Endothelial cell of umbilical vein (primary cell): ENCODE data around the gene RIPK3. TPM values are rescaled to one million over a fixed set of nuclear protein-coding genes. Genes with fewer than 3 reads are reported as not detected.

Source experiments
- BruUV-seq: library from RNA; stranded (reverse); fragments of 400-500 nt; replicated peaks from 2 replicates; lab custom pipeline; 2021; lab: Mats Ljungman, UMichigan
- CTCF ChIA-PET: fragments of 300-600, 350-600 bp; sonication (Branson Sonifier 250); formaldehyde crosslinking; loops from one replicate; lab custom pipeline; 2021; ENCODE audit warnings: antibody characterized with exemption, inconsistent platforms; lab: Charles Lee
- POLR2A ChIA-PET: fragments of 300-600, 350-600 bp; sonication (Branson Sonifier 250); formaldehyde crosslinking; loops from one replicate; lab custom pipeline; 2021; ENCODE audit warnings: antibody characterized with exemption, inconsistent platforms; lab: Charles Lee
- DNase-seq: peaks from one replicate; pipeline ENCODE4 v3.0.0-alpha.2; 2011; ENCODE audit warnings: low read depth, low spot score
- FAIRE-seq: peaks from 2 replicates; lab custom pipeline; 2011; peaks lifted over from hg19 to GRCh38; lab: Jason Lieb, UNC
- H2AFZ ChIP-seq: 2 replicates; pipeline ENCODE4 v1.6.0; 2012; ENCODE audit warnings: low read depth, low read length, control low read depth, inconsistent platforms
- H3K27ac ChIP-seq: 2 replicates; pipeline ENCODE4 v1.5.1; 2011; ENCODE audit warnings: low read depth, mild to moderate bottlenecking, control low read depth, low read length, moderate library complexity; ENCODE audit not compliant: insufficient read depth
- H3K27me3 ChIP-seq, 2 experiments: 2 replicates each; pipeline versions ENCODE4 v1.6.0 to v1.6.1; 2011; ENCODE audit warnings: low read length in 2 of 2, mixed read lengths in 1 of 2; ENCODE audit not compliant: control insufficient read depth in 2 of 2, insufficient read depth in 2 of 2
- H3K36me3 ChIP-seq, 2 experiments: 2 replicates in 1 of 2; 3 replicates in 1 of 2; pipeline ENCODE4 v1.5.1; 2011; ENCODE audit warnings: low read length in 2 of 2, mild to moderate bottlenecking in 1 of 2, moderate library complexity in 1 of 2; ENCODE audit not compliant: control insufficient read depth in 2 of 2, insufficient read depth in 2 of 2; ENCODE audit errors: extremely low read depth in 1 of 2
- H3K4me1 ChIP-seq: 3 replicates; pipeline ENCODE4 v1.5.1; 2011; ENCODE audit warnings: mild to moderate bottlenecking, low read length; ENCODE audit not compliant: control insufficient read depth, insufficient read depth; ENCODE audit errors: extremely low read depth
- H3K4me2 ChIP-seq: 2 replicates; pipeline ENCODE4 v1.6.1; 2011; ENCODE audit warnings: low read length, control low read depth, mixed read lengths; ENCODE audit not compliant: insufficient read depth
- H3K4me3 ChIP-seq, 3 experiments: fragments of 200-600 bp in 1 of 3; sonication (generic), shearing (Covaris generic) in 1 of 3; replicated peaks in 1 of 3; 2 replicates each; pipeline ENCODE4 v1.5.1; 2011 to 2016; ENCODE audit warnings: control low read depth in 3 of 3, low read length in 3 of 3, mild to moderate bottlenecking in 2 of 3, inconsistent platforms in 1 of 3, low read depth in 1 of 3, moderate library complexity in 1 of 3; ENCODE audit not compliant: insufficient read depth in 1 of 3
- H3K79me2 ChIP-seq: 2 replicates; pipeline ENCODE4 v1.6.0; 2012; ENCODE audit warnings: low read length, inconsistent platforms; ENCODE audit not compliant: control insufficient read depth, insufficient read depth
- H3K9ac ChIP-seq: replicated peaks from 2 replicates; pipeline ENCODE3; 2011; ENCODE audit warnings: low read length, control low read depth; ENCODE audit not compliant: insufficient read depth; ENCODE audit errors: extremely low read depth
- H3K9me1 ChIP-seq: replicated peaks from 3 replicates; pipeline ENCODE4 v1.6.0; 2011; ENCODE audit warnings: mild to moderate bottlenecking, low read length; ENCODE audit not compliant: control insufficient read depth, insufficient read depth; ENCODE audit errors: extremely low read depth
- H3K9me3 ChIP-seq: replicated peaks from 2 replicates; pipeline ENCODE4 v1.5.1; 2012; ENCODE audit warnings: low read length, inconsistent platforms; ENCODE audit not compliant: control insufficient read depth, insufficient read depth
- H4K20me1 ChIP-seq: replicated peaks from 2 replicates; pipeline ENCODE3; 2011; ENCODE audit warnings: mild to moderate bottlenecking, low read length; ENCODE audit not compliant: control insufficient read depth, insufficient read depth; ENCODE audit errors: extremely low read depth
- EZH2 ChIP-seq: IDR thresholded peaks from 2 replicates; pipeline ENCODE4 v1.6.1; 2012; ENCODE audit warnings: borderline replicate concordance, low read depth, mild to moderate bottlenecking, moderate library complexity, low read length, inconsistent platforms; ENCODE audit not compliant: severe bottlenecking
- GATA2 ChIP-seq: IDR thresholded peaks from 2 replicates; pipeline ENCODE4 v1.7.0; 2011; ENCODE audit warnings: low read depth, mild to moderate bottlenecking, moderate library complexity, mixed read lengths, low read length; ENCODE audit not compliant: insufficient read length, insufficient read depth
- JUN ChIP-seq: IDR thresholded peaks from 2 replicates; pipeline ENCODE4 v1.6.1; 2011; ENCODE audit warnings: borderline replicate concordance, low read depth; ENCODE audit not compliant: insufficient read length, insufficient read depth
- MYC ChIP-seq: IDR thresholded peaks from one replicate; pipeline ENCODE4 v1.6.1; 2011; ENCODE audit warnings: mild to moderate bottlenecking, low read depth, low read length
- POLR2AphosphoS5 ChIP-seq: IDR thresholded peaks from 2 replicates; pipeline ENCODE4 v1.6.1; 2012; ENCODE audit warnings: low read depth, mild to moderate bottlenecking, control low read depth, low read length, moderate library complexity; ENCODE audit not compliant: insufficient read depth
- dilution Hi-C: fragments of 300-500 bp; cut with MboI; formaldehyde crosslinking; loops from one replicate; pipeline ENCODE4 v1.15.0; 2019; ENCODE audit warnings: low sequenced_read_pairs; ENCODE audit not compliant: extremely low pct_ligation_motif_present
- intact Hi-C: fragments of 100-400 bp; cut with micrococcal nuclease; formaldehyde crosslinking; loops from one replicate; pipeline ENCODE4 v1.10.0; 2022
- polyA plus RNA-seq, 4 experiments: library from polyadenylated mRNA; depleted of rRNA in 3 of 4; stranded (reverse) in 3 of 4; unstranded in 1 of 4; fragments of >200 nt; gene quantifications; 2 replicates each; pipeline versions ENCODE4 v1.2.1 to v1.2.3, GENCODE V29; 2011 to 2012; ENCODE audit warnings: missing spikeins in 1 of 4
- small RNA-seq: library from RNA; depleted of rRNA; stranded (forward); fragments of <200 nt; gene quantifications from one replicate; pipeline ENCODE3, GENCODE V24; 2012; ENCODE audit warnings: low replicate concordance, low read depth; ENCODE audit not compliant: insufficient read depth, insufficient read length
- total RNA-seq: library from RNA; stranded (reverse); gene quantifications from 2 replicates; pipeline ENCODE4 v1.2.3, GENCODE V29; 2021
- TF ChIP-seq, protein P1 (sequence below): IDR thresholded peaks from 2 replicates; pipeline ENCODE4 v1.6.1; 2011; ENCODE audit not compliant: insufficient read depth, insufficient read length

RIPK3 gene
- total and polyA plus RNA-seq, 2 donors (not counting 3 experiments of a cell fraction or from before 2014, with no cell fraction given): 3.1 to 5.1 TPM

DNA sequence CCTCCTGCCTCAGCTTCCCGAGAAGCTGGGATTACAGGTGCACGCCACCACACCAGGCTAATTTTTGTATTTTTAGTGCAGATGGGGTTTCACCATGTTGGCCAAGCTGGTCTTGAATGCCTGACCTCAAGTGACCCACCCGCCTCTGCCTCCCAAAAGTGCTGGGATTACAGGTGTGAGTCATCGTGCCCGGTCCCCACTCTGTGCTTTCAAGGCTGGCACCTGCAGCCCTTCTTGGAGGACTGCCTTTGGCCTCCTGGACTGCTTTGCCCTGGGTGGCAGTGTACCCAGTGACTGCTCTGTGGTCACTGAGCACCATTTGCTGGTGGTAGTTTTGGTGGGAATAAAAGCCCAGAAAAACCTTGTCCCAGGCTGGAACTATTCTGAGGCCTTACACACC, 52.8 kb downstream of the RIPK3 start:
- Histone ChIP-seq H3K4me2 (no peak overlapping the region), H3K27ac (no peak overlapping the region), H3K9ac (no peak overlapping the region), H3K36me3 (peaks cover 0 to 8% of the 10 kb centered on the region in 2 experiments), H3K4me3 (no peak overlapping the region), H3K9me3 (no peaks in the 10 kb centered on the region), H3K27me3 (no peaks in the 10 kb centered on the region), H4K20me1 (no peaks in the 10 kb centered on the region), H3K9me1 (no peaks in the 10 kb centered on the region), H3K4me1 (no peaks in the 10 kb centered on the region), H3K79me2 (no peaks in the 10 kb centered on the region), H2AFZ (no peak overlapping the region)
- POLR2A ChIA-PET: no interaction called here
- DNase-seq (no peak), FAIRE-seq (no peak)
- CTCF ChIA-PET: interaction anchor here (1.4 kb wide), 1 partner anchor 21 kb away, joined by 4 read pairs; the partner anchor contains the start of gene CIDEB
- BruUV-seq: no TSS peak
- TF ChIP-seq EZH2 (no peak), POLR2AphosphoS5 (no peak), MYC (no peak), GATA2 (no peak), JUN (no peak)
- TF ChIP-seq, protein P1, sequence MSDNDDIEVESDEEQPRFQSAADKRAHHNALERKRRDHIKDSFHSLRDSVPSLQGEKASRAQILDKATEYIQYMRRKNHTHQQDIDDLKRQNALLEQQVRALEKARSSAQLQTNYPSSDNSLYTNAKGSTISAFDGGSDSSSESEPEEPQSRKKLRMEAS: no peak
- dilution Hi-C loops (no loop called here), intact Hi-C loops (no loop called here)

Small RNA genes lying within 50 kb of the gene (small RNA-seq; reads per million reads assigned to genes)
- gene RF00026: not detected

Other genes with a start within 250 kb of the RIPK3 start
Only the 30 nearest of the 33 such genes appear.
- gene NRL, start 225.0 kb downstream of the RIPK3 start, total RNA-seq: 0.62 and 0.71 TPM in 2 replicates
- 1.1 and 1.9 TPM in 2 replicates for gene NRL, start 225.0 kb downstream of the RIPK3 start, polyA plus RNA-seq
- not detected in 2 replicates for gene FITM1, start 209.3 kb downstream of the RIPK3 start, total RNA-seq
- gene FITM1, start 209.3 kb downstream of the RIPK3 start, polyA plus RNA-seq: 0.54 and 0.81 TPM in 2 replicates
- gene PSME1, start 203.8 kb downstream of the RIPK3 start, total RNA-seq: 120 and 135 TPM in 2 replicates
- gene PSME1, start 203.8 kb downstream of the RIPK3 start, polyA plus RNA-seq: 68.1 and 98.1 TPM in 2 replicates
- 19.0 and 21.8 TPM in 2 replicates for gene EMC9, start 198.4 kb downstream of the RIPK3 start, total RNA-seq
- gene EMC9, start 198.4 kb downstream of the RIPK3 start, polyA plus RNA-seq: 31.8 and 38.0 TPM in 2 replicates
- 107 and 126 TPM in 2 replicates for gene PSME2, start 193.4 kb downstream of the RIPK3 start, total RNA-seq
- gene PSME2, start 193.4 kb downstream of the RIPK3 start, polyA plus RNA-seq: 66.5 and 69.8 TPM in 2 replicates
- 66.5 and 69.7 TPM in 2 replicates for gene RNF31, start 192.5 kb downstream of the RIPK3 start, total RNA-seq
- gene RNF31, start 192.5 kb downstream of the RIPK3 start, polyA plus RNA-seq: 32.3 TPM in 2 replicates
- 33.2 and 46.1 TPM in 2 replicates for gene IRF9, start 178.7 kb downstream of the RIPK3 start, total RNA-seq
- gene IRF9, start 178.7 kb downstream of the RIPK3 start, polyA plus RNA-seq: 44.6 and 55.3 TPM in 2 replicates
- 29.6 and 33.6 TPM in 2 replicates for gene REC8, start 167.9 kb downstream of the RIPK3 start, total RNA-seq
- gene REC8, start 167.9 kb downstream of the RIPK3 start, polyA plus RNA-seq: 8.7 and 12.5 TPM in 2 replicates
- gene IPO4, start 151.2 kb downstream of the RIPK3 start, total RNA-seq: 52.6 and 66.5 TPM in 2 replicates
- 24.6 and 27.6 TPM in 2 replicates for gene IPO4, start 151.2 kb downstream of the RIPK3 start, polyA plus RNA-seq
- 58.5 and 60.7 TPM in 2 replicates for gene TM9SF1, start 144.6 kb downstream of the RIPK3 start, total RNA-seq
- gene TM9SF1, start 144.6 kb downstream of the RIPK3 start, polyA plus RNA-seq: 64.4 and 71.5 TPM in 2 replicates
- gene TSSK4, start 134.3 kb downstream of the RIPK3 start, total RNA-seq: 0.42 and 0.74 TPM in 2 replicates
- 0.10 TPM in 1 of 2 replicates, not detected in the other for gene TSSK4, start 134.3 kb downstream of the RIPK3 start, polyA plus RNA-seq
- gene CHMP4A, start 126.5 kb downstream of the RIPK3 start, total RNA-seq: 39.7 and 40.9 TPM in 2 replicates
- gene CHMP4A, start 126.5 kb downstream of the RIPK3 start, polyA plus RNA-seq: 32.6 and 46.4 TPM in 2 replicates
- gene MDP1, start 123.9 kb downstream of the RIPK3 start, total RNA-seq: 8.1 and 9.9 TPM in 2 replicates
- gene MDP1, start 123.9 kb downstream of the RIPK3 start, polyA plus RNA-seq: 21.4 and 22.7 TPM in 2 replicates
- gene NEDD8, start 107.6 kb downstream of the RIPK3 start, total RNA-seq: 243 and 261 TPM in 2 replicates
- gene NEDD8, start 107.6 kb downstream of the RIPK3 start, polyA plus RNA-seq: 316 and 329 TPM in 2 replicates
- 58.1 and 62.4 TPM in 2 replicates for gene GMPR2, start 107.1 kb downstream of the RIPK3 start, total RNA-seq
- 50.0 and 61.8 TPM in 2 replicates for gene GMPR2, start 107.1 kb downstream of the RIPK3 start, polyA plus RNA-seq
- 53.7 and 58.5 TPM in 2 replicates for gene TINF2, start 97.4 kb downstream of the RIPK3 start, total RNA-seq
- 34.4 and 44.2 TPM in 2 replicates for gene TINF2, start 97.4 kb downstream of the RIPK3 start, polyA plus RNA-seq
- 3.4 and 3.9 TPM in 2 replicates for gene TGM1, start 76.8 kb downstream of the RIPK3 start, total RNA-seq
- gene TGM1, start 76.8 kb downstream of the RIPK3 start, polyA plus RNA-seq: 1.0 and 2.1 TPM in 2 replicates
- gene RABGGTA, start 68.4 kb downstream of the RIPK3 start, total RNA-seq: 29.3 and 29.5 TPM in 2 replicates
- 80.1 and 102 TPM in 2 replicates for gene RABGGTA, start 68.4 kb downstream of the RIPK3 start, polyA plus RNA-seq
- gene DHRS1, start 40.2 kb downstream of the RIPK3 start, total RNA-seq: 18.0 and 20.0 TPM in 2 replicates
- 69.5 and 70.2 TPM in 2 replicates for gene DHRS1, start 40.2 kb downstream of the RIPK3 start, polyA plus RNA-seq
- 30.9 and 31.0 TPM in 2 replicates for gene NOP9, start 40.1 kb downstream of the RIPK3 start, total RNA-seq
- 16.2 and 16.3 TPM in 2 replicates for gene NOP9, start 40.1 kb downstream of the RIPK3 start, polyA plus RNA-seq
- 4.6 and 5.2 TPM in 2 replicates for gene CIDEB, start 32.0 kb downstream of the RIPK3 start, total RNA-seq
- gene CIDEB, start 32.0 kb downstream of the RIPK3 start, polyA plus RNA-seq: 7.2 and 14.9 TPM in 2 replicates
- gene LTB4R2, start 29.9 kb downstream of the RIPK3 start, total RNA-seq: 9.1 and 13.1 TPM in 2 replicates
- 5.5 and 7.6 TPM in 2 replicates for gene LTB4R2, start 29.9 kb downstream of the RIPK3 start, polyA plus RNA-seq
- gene LTB4R, start 28.5 kb downstream of the RIPK3 start, total RNA-seq: 6.2 and 10.5 TPM in 2 replicates
- gene LTB4R, start 28.5 kb downstream of the RIPK3 start, polyA plus RNA-seq: 9.1 and 11.7 TPM in 2 replicates
- gene ADCY4, start 4.9 kb downstream of the RIPK3 start, total RNA-seq: 84.0 and 87.0 TPM in 2 replicates
- gene ADCY4, start 4.9 kb downstream of the RIPK3 start, polyA plus RNA-seq: 81.6 and 101 TPM in 2 replicates
- gene NFATC4, start 28.2 kb upstream of the RIPK3 start, total RNA-seq: 88.1 and 88.5 TPM in 2 replicates
- 79.5 and 94.8 TPM in 2 replicates for gene NFATC4, start 28.2 kb upstream of the RIPK3 start, polyA plus RNA-seq
- gene NYNRIN, start 59.0 kb upstream of the RIPK3 start, total RNA-seq: 42.8 and 45.1 TPM in 2 replicates
- gene NYNRIN, start 59.0 kb upstream of the RIPK3 start, polyA plus RNA-seq: 37.2 and 38.8 TPM in 2 replicates
- gene CBLN3, start 89.7 kb upstream of the RIPK3 start, total RNA-seq: 5.0 and 8.6 TPM in 2 replicates
- gene CBLN3, start 89.7 kb upstream of the RIPK3 start, polyA plus RNA-seq: 7.8 and 7.9 TPM in 2 replicates
- 63.3 and 66.7 TPM in 2 replicates for gene KHNYN, start 90.0 kb upstream of the RIPK3 start, total RNA-seq
- gene KHNYN, start 90.0 kb upstream of the RIPK3 start, polyA plus RNA-seq: 25.2 and 25.4 TPM in 2 replicates
- 38.6 and 40.2 TPM in 2 replicates for gene SDR39U1, start 102.8 kb upstream of the RIPK3 start, total RNA-seq
- gene SDR39U1, start 102.8 kb upstream of the RIPK3 start, polyA plus RNA-seq: 72.6 and 89.8 TPM in 2 replicates
- not detected in 2 replicates for gene CMA1, start 168.3 kb upstream of the RIPK3 start, total RNA-seq
- gene CMA1, start 168.3 kb upstream of the RIPK3 start, polyA plus RNA-seq: not detected in 2 replicates